GM18868 (cell line): ENCODE data around the gene CFAP61.
"Not testable (repeated sequence)": the region's sequence is repeated elsewhere in the genome, so short reads cannot be mapped to it uniquely, and the experiment has no call there.

Experiments used
- ATAC-seq: cut with Tn5 transposase; IDR thresholded peaks from one replicate; pipeline ENCODE4 v1.9.1; 2021; ENCODE audit warnings: mild to moderate bottlenecking, moderate library complexity; ENCODE audit not compliant: unreplicated experiment

CFAP61 gene

GRCh38 chr20:20304942-20305341, 252.6 kb downstream of the CFAP61 start:
- no peak for ATAC-seq

DNA sequence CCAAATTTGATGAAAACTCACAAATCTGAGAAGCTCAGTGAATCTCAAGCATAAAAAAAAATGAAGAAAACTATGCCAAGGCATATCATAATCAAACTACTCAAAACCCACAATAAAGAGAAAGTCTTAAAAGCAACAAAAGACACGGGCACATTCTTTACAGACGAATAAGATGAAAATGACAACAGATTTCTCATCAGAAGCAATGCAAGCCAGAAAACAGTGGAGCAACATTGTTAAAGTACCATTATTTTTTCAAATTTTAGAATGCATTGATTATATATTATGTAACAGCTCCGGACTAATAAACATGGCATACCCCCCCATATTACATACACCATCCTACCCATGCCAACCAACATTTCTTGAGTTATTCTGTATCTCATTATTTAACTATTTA, 260.2 kb downstream of the CFAP61 start:
- no peak for ATAC-seq

DNA sequence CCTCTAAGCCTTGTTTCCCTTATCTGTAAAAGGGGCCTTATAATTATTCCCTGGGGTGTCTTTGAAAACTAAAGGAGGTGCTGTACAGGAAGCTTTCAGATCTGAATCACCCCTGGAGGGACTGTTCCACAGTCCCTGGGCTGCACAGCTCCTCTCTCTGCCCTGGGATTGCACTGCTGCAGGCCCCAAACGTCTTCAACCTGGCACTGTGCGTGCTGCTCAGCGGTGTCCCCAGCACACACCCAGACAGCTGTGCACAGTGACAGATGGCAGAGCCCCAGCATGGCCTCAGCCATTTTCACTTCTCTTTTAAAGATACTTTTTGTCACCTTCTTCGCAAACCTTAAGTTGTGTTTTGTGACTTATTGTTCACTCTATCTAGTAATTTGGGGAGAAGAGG, 264.9 kb downstream of the CFAP61 start:
- ATAC-seq = peak; percentile 98

DNA sequence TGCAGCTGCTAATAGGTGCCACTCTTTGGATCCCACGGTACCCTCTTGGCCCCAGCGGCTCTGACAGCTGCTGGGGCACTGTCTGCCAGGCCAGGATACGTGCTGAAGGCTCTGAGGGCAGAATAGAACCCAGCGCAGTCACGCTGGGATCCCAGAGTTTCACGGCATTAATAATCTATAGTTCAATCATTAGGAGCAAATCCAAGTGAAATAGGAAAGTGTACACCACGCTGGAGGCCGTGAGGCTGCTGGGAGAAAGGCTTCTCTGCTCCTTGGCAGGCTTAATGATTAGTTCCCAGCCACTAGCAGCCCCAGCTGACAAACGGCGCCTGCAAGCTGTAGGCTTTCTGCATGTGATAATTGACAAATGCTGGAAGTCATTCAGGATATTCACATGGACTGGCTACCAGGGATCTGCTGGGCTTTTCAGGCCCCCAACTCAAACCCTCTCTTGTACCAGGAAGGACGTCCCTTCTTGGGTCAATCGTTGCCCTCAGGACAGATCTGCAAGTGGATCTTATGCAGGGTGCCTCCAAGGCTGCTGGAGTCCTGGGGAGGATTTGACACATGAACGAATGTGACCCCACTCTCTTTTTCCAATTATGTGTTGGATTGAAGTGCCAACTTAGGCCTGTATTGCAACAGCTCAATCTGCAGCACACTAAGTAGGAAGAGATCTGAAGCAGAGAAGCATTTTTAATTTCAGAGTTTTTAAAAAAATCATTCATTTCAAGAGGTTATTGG, 265.5 kb downstream of the CFAP61 start:
- peak; percentile 9 for ATAC-seq

DNA sequence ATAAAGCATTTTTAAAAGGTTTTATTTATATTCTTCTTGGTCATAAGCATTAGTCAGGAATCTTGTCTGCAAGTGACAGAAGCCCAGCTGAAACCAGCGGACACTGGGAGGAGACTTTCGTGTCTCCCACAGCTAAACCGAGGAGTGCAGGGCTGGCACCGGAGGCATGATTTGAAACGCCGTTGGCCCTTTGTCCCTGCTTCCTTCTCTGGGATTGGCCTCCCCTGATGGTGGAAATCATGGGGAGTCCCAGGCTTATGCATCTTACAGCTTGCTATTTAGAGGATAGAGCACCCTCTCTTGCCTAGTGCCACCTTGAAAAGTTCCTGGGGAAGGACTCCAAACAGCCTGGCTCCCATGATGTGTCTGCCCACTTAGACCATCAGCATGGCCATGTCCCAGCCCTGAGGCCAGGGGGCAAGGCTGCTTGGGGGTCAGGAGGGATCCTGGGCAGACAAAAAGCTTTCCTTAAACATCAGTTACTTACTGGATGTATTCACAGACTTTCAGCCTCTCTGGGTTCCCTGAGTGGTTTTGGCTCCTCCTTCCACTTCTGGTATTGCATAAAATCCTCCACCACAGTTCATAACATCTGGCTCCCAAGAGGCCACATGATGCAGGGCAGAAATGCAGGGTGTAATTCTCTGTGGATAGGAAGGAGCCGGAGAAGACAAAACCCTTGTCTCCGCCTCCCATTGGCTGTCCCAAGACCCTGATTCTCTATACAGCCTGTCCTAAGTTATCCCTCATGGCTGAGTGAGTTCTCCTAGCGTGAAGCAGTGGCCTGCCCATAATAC, 266.2 kb downstream of the CFAP61 start:
- no peak for ATAC-seq

DNA sequence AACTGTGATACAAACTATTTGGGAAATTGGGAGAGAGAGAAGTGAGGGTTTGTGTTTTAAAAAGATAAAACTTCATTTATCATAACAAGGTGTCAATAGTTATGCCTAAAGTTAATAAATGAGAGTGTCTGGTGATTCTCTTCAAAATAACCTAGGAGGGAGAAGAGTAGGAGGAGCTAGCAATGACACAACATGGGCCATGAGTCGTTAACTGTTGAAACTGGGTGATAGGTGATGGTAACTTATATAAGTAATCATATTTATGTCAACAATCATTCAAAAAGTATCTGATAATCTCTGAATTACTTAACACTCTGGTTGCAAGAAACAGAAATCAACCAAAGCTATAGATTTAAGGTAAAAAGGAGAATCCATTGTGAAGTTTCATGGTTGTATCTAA, 268.8 kb downstream of the CFAP61 start:
- no peak for ATAC-seq

- no peak for ATAC-seq
Measured at GRCh38 chr20:20321917-20322316, 269.6 kb downstream of the CFAP61 start.

DNA sequence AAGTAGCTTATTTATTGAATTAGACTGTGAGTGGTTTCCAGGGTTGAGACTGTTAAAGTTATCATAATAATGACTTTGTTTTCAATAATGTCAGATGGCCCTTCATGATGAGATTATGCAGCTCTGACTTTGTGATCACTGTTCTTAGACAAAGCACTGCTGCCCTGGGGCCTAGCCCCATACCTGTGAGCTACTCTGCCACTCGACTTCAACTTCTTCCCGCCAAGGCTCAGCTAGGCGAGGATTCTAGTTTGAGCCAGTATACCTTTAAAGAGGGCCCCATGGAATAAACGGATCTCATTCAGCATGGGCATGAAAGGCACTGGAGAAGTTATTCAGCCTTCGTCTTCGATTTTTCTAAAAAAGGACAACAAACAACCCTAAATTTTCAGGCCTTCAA, 270.6 kb downstream of the CFAP61 start:
- no peak for ATAC-seq

GRCh38 chr20:20327746-20328145, 275.4 kb downstream of the CFAP61 start:
- no peak for ATAC-seq

DNA sequence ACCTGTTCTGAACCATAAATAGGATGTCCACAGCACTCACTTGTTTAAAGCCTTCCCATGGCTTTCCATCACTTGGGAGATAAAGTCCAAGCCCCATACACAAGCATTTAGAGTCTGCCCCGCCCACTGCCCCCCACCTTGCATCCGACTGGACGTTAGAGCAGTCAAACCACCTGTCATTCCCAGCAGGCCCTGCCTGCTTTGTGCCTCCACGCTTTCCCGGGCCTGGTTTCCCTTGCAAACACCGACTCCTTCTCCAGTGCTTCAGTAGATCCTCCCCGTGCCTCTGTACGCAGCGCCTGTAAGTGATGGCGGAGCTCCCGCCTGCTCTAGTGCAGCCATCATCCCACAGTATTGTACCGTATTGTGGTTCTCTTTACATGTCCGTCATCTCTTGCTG, 277.2 kb downstream of the CFAP61 start:
- no peak for ATAC-seq

DNA sequence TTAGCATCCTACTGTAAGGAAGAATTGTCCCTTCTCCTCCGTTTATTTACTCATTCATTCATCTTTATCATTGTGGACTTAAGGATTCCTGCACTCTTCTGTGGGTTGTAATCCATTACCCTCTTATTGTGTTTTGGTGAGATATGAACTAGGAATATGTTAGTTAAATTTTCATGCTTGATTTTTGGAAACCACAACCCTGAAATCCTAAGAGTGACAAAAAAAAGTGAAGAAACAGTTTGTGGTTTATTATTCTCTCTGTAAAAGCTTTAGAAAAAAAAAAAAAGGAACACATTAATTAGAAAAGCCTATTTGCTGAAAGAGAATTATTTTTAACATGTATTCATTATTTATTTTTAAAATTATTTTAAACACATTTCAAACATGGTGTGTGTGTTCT, 278.8 kb downstream of the CFAP61 start:
- no peak for ATAC-seq

DNA sequence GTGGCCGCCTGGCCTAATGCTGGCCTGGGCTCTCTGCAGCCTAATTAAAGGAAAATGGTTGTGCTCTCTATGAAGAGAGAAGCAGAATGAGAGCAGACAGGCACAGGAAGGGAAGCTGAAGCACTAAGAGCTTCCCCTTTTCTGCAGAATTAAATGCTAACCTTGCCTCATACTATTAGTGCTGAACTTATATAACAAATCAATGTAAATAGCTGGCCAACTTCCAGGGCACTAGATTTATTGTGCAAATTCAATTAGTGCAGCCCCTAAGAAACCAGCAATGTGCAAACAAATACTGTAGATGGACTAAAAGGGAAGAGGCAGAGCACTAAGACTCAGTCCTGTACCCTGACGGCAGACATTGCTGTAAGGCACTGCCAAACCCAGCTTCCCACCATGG, 279.5 kb downstream of the CFAP61 start:
- ATAC-seq = no peak

DNA sequence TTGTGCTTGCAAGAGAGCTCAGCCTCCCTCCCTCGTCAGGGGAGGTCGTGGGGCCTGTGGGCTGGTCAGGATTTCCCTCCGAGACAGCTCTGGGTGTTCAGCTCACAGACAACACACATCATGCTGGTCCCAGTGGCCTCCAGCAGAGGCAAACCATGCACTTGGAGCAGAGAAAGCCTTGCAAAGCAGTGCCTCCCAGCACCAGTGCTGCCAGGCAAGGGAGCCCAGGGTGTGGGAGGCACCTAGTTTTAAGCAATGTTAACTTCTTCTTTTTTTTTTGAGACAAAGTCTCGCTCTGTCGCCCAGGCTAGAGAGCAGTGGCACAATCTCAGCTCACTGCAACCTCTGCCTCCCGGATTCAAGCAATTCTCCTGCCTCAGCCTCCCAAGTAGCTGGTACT, 281.5 kb downstream of the CFAP61 start:
- peak; percentile 50 for ATAC-seq

DNA sequence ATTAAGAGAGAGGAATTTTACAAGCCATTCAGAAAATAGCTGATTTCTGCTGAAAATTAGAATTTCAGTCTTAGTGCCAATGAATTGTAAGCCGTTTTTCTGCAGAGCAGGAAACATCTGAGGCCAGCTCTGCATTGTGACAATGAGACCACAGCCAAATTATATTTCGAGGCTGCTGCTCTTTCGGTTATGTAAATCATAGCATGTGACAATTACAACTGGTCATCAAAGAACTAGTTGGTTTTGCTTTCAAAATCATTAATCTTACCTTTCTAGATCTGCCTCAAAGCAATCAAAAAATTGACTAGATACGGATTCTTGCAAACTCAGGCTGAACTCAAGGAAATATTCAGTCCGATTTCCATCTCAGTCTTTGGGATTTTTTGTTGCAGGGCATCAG, 282.2 kb downstream of the CFAP61 start:
- ATAC-seq = peak; percentile 93

DNA sequence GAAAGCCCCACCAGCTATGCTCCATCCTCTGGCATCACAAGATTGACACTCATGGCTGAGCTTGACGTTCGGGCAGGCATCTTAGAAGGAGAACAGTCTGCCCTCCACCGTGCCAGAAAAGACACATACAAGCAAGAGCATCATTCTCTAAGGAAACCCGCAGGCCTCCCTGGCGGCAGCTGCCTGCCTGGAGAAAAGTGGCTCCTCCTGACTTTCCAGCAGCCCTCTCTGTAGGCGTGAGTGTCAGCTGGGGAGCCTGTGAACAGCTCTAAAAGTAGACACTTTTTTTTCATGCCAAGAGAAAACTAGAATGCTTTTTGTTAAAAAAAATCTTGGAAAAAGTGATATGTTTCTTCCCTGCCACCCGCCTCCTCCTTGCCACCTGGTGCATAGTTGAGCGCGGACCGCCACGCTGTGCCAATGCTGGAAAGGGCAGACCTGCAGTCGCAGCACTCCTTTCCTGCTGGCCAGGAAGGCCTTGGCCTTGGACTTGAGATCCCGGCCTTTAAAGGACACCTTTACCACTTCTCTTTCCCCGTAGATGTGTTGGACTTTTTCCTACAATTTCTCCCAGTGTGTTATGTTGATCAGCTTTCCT, 285.9 kb downstream of the CFAP61 start:
- no peak for ATAC-seq

- ATAC-seq = no peak
Measured at GRCh38 chr20:20340443-20340842, 288.1 kb downstream of the CFAP61 start.

- no peak for ATAC-seq
Measured at GRCh38 chr20:20341371-20341770, 289.0 kb downstream of the CFAP61 start.

DNA sequence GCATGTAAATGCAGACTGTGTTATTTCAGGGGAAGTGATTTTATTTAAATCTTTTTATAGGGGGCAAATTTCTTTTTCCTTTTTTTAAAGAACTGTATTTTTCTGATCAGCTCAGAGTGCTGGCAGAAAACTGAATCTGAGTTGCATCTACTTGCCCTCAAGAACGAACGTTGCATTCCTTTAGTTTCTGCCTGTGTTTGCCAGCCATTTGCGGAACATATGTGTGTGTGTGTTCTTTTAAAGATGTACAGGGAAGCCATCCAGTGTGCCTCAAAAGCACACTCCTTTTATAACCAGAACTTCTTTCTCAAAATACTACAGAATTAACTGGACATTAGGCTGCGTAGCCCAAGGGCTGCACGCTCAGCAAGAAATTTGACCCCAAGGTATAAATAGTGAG, 289.7 kb downstream of the CFAP61 start:
- ATAC-seq = no peak

- no peak for ATAC-seq
Measured at GRCh38 chr20:20343932-20344331, 291.6 kb downstream of the CFAP61 start.

DNA sequence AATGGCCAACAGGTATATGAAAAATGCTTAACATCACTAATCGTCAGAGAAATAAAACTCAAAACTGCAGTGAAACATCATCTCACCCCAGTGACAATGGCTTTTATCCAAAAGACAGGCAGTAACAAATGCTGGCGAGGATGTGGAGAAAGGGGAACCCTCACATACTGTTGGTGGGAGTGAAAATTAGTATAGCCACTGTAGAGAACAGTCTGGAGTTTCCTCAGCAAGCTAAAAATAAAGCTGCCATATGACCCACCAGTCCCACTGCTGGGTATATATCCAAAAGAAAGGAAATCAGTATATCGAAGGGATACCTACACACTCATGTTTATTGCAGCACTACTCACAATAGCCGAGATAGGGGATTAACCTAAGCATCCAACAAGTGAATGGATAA, 292.1 kb downstream of the CFAP61 start:
- no peak for ATAC-seq

- ATAC-seq = no peak
Measured at GRCh38 chr20:20353576-20353975, 301.2 kb downstream of the CFAP61 start.

- ATAC-seq = not testable (repeated sequence)
Measured at GRCh38 chr20:20355503-20355902, 303.2 kb downstream of the CFAP61 start.
